Small intestine (tissue), 7 donors: ENCODE measurements around the gene TMPRSS6. TPM values are rescaled to one million over a fixed set of nuclear protein-coding genes. Genes with fewer than 3 reads are reported as not detected.

ENCODE experiments used
- DNase-seq, 2 donors: peaks; one replicate each; pipeline versions ENCODE4 v3.0.0 to v3.0.0-alpha.2; 2013
- FAIRE-seq: peaks from 2 replicates; lab custom pipeline; 2012; peaks lifted over from hg19 to GRCh38; lab: Jason Lieb, UNC
- H3K27ac ChIP-seq, 3 donors: one replicate each; pipeline ENCODE4 v1.5.1; 2013; ENCODE audit warnings: low read length in 2 of 3, mild to moderate bottlenecking in 2 of 3, control low read depth in 1 of 3, inconsistent platforms in 1 of 3, low read depth in 1 of 3, moderate library complexity in 1 of 3
- H3K27me3 ChIP-seq, 3 donors: one replicate each; pipeline ENCODE4 v1.6.1; 2013; ENCODE audit warnings: low read length in 3 of 3, inconsistent platforms in 1 of 3; ENCODE audit not compliant: control insufficient read depth in 3 of 3, insufficient read depth in 3 of 3
- H3K36me3 ChIP-seq, 3 donors: one replicate each; pipeline ENCODE4 v1.6.1; 2013; ENCODE audit warnings: low read length in 3 of 3, inconsistent platforms in 1 of 3, low read depth in 1 of 3, mild to moderate bottlenecking in 1 of 3, moderate library complexity in 1 of 3; ENCODE audit not compliant: control insufficient read depth in 3 of 3, insufficient read depth in 2 of 3
- H3K4me1 ChIP-seq, 3 donors: one replicate each; pipeline ENCODE4 v1.6.1; 2013; ENCODE audit warnings: low read length in 2 of 3, inconsistent platforms in 1 of 3, low read depth in 1 of 3, mild to moderate bottlenecking in 1 of 3, moderate library complexity in 1 of 3; ENCODE audit not compliant: control insufficient read depth in 3 of 3, insufficient read depth in 2 of 3
- H3K4me3 ChIP-seq, 3 donors: one replicate each; pipeline ENCODE4 v1.5.1; 2013; ENCODE audit warnings: low read length in 3 of 3, control low read depth in 1 of 3, inconsistent platforms in 1 of 3, low read depth in 1 of 3, mild to moderate bottlenecking in 1 of 3, moderate library complexity in 1 of 3
- H3K9me3 ChIP-seq, 2 donors: one replicate each; pipeline ENCODE4 v1.6.1; 2013; ENCODE audit warnings: low read depth in 1 of 2, low read length in 1 of 2; ENCODE audit not compliant: control insufficient read depth in 2 of 2, insufficient read depth in 1 of 2
- WGBS, 3 donors: extraction: QIAGEN DNeasy Blood & Tissue Kit; methylation state at CpG; one replicate each; pipeline ENCODE4 v1.1.7; 2013; 5-methylcytosine and 5-hydroxymethylcytosine counted together
- polyA plus RNA-seq, 4 donors: library from polyadenylated mRNA; stranded (reverse) in 3 of 4; unstranded in 1 of 4; fragments of 200-250 nt in 3 of 4; fragments of 120-200 nt in 1 of 4; gene quantifications; one replicate each; pipeline versions ENCODE4 v1.2.1 to v1.2.3, GENCODE V29; 2013
- donor health status: healthy with polysubstance abuse.
- donor health status: control.
- donor health status: control.
- donor health status: Bipolar disorder and iron deficiency.
- donor health status: healthy.

The TMPRSS6 gene
- polyA plus RNA-seq, 4 donors: 0.40 to 4.2 (median 1.3) TPM

DNA sequence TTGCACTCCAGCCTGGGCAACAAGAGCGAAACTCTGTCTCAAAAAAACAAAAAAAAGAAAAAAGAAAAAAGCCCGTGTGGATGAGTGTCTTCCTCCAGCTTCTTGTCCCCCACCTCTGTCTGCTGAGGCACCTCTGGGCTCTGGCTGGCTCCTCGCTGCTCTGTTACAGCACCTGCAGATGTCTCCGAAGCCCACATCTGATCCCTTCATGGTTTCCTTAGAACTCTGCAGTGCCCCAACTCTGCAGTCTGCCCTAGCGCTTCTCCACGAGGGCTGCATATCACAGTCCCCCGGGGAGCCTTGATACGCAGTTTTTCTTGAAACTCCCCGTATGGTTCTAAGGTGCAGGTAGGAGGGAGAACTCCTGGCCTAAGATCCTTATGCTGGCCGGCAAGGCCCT is 42.1 kb downstream of the TMPRSS6 start:
- Histone ChIP-seq H3K4me1 (peaks cover 0 to 28% (median 0%) of the 10 kb centered on the region in 3 donors), H3K27me3 (peaks cover 0 to 17% (median 4%) of the 10 kb centered on the region in 3 donors), H3K4me3 (no peak overlapping the region), H3K27ac (no peak overlapping the region), H3K9me3 (no peaks in the 10 kb centered on the region), H3K36me3 (no peaks in the 10 kb centered on the region)
- no peak for FAIRE-seq
- 82 to 85% (median 83%) methylated on average over 10 of the region's 10 CpGs for WGBS, 3 donors
- no peak for DNase-seq

DNA sequence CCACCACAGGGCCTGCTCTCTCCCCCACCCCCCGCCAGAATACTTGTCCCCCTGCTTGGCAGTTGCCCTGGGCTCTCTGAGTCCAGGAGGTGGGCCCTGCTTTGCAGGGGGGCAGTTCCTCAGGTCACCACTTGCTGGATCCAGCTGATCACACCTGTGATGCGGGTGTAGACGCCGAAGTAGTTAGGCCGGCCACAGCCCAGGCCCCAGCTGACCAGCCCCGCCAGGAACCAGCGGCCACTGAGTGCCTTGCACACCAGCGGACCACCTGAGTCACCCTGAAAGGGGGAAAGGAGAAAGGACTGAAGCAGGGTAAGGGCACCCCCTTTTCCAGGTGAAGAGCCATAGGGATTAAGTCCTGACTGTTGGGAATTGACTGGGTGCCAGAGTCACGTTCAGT is 43.6 kb downstream of the TMPRSS6 start:
- H3K4me3 ChIP-seq: no peak overlapping the region
- WGBS, 3 donors: 87 to 91% (median 89%) methylated on average over 8 to 9 of the region's 9 CpGs
- H3K27ac ChIP-seq: no peak overlapping the region
- H3K9me3 ChIP-seq: no peaks in the 10 kb centered on the region
- DNase-seq: no peak
- no peak for FAIRE-seq
- H3K4me1 ChIP-seq: peaks cover 0 to 42% (median 0%) of the 10 kb centered on the region in 3 donors
- peaks cover 0 to 17% (median 4%) of the 10 kb centered on the region in 3 donors for H3K27me3 ChIP-seq
- no peaks in the 10 kb centered on the region for H3K36me3 ChIP-seq

GRCh38 chr22:37065180-37065579 is 44.3 kb downstream of the TMPRSS6 start:
- peaks cover 0 to 4% (median 0%) of the 10 kb centered on the region in 3 donors for H3K36me3 ChIP-seq
- H3K4me3 ChIP-seq: no peak overlapping the region
- no peaks in the 10 kb centered on the region for H3K9me3 ChIP-seq
- WGBS, 3 donors: 44 to 61% (median 51%) methylated on average over 3 of the region's 3 CpGs
- FAIRE-seq (no peak), DNase-seq (peak in 1 of 2 donors; percentile 55)
- H3K27ac ChIP-seq: no peak overlapping the region
- peaks cover 0 to 13% (median 4%) of the 10 kb centered on the region in 3 donors for H3K27me3 ChIP-seq
- H3K4me1 ChIP-seq: peaks cover 0 to 49% (median 0%) of the 10 kb centered on the region in 3 donors

DNA sequence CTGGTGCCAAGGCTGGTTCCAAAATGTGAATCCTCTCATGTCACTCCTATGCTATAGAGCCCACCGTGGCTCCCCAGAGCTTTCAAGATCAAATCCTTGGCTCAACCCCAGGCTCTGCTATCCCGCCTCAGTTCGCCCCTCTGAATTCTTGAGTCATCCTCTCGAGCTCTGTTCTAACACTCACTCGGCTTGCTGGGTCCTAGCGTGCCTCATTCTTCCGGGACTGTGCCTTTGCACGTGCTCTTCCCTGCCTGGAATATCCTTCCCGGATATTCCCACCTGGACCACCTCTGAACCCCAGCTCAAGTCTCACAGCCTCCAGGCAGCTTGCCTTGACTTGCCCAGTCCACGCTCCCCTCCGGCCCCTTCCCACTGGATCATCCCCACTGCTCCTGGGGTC is 45.0 kb downstream of the TMPRSS6 start:
- Histone ChIP-seq H3K9me3 (no peaks in the 10 kb centered on the region), H3K27me3 (peaks cover 0 to 11% (median 2%) of the 10 kb centered on the region in 3 donors), H3K36me3 (peaks cover 0 to 11% (median 2%) of the 10 kb centered on the region in 3 donors), H3K27ac (no peak overlapping the region), H3K4me1 (peaks cover 0 to 52% (median 0%) of the 10 kb centered on the region in 3 donors), H3K4me3 (no peak overlapping the region)
- FAIRE-seq (no peak), DNase-seq (no peak)
- WGBS, 3 donors: 82 to 90% (median 87%) methylated on average over 11 of the region's 11 CpGs

DNA sequence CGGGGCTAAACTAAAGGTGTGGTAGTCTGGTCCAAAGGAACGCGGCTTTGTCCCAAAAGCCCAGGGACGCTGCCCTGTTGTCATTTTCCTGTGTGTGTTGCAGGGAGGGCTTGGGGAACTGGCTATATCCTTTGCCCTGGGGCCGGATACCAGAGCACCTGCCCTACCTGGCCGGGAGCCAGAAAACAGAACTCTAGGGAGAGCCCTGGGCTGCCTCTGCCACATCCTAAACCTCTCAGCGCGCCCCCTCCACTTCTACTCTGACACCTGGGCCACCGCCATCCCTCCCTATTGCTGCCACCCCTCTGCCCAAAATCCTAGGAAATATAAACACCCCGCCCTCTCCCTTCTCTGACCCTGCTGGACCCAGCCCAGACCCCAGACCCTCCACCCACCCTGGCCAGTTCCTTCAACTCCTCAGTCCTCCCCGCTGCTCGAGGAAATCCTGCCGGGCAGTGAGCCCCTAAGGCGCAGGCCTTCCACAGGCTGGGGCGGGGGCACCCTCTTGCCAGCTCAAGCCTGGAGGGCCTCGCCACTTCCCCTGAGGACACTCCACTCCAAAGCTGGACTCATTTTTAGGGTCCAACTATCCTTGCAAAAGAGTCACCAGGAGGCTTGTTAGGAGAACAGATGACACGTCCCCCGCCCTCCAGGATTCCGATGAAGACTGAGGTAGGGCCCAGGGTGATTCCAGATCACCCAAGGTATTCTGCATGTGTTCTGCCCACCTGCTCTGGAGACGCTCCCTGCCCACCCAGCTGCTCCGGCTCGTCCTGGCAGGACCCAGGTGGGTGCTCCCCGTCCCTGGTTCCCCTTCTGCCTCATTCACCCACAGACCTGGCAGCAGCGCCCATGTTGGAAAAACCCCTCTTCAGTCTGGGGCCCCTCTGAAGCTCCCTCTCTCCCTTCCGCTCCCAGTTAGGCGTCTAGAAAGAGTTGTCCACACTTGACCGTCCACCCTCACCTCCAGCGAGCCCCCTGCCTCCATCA is 45.8 kb downstream of the TMPRSS6 start:
- 57 to 76% (median 64%) methylated on average over 27 to 28 of the region's 28 CpGs for WGBS, 3 donors
- FAIRE-seq: no peak
- peaks cover 0 to 7% (median 0%) of the 10 kb centered on the region in 3 donors for H3K27me3 ChIP-seq

DNA sequence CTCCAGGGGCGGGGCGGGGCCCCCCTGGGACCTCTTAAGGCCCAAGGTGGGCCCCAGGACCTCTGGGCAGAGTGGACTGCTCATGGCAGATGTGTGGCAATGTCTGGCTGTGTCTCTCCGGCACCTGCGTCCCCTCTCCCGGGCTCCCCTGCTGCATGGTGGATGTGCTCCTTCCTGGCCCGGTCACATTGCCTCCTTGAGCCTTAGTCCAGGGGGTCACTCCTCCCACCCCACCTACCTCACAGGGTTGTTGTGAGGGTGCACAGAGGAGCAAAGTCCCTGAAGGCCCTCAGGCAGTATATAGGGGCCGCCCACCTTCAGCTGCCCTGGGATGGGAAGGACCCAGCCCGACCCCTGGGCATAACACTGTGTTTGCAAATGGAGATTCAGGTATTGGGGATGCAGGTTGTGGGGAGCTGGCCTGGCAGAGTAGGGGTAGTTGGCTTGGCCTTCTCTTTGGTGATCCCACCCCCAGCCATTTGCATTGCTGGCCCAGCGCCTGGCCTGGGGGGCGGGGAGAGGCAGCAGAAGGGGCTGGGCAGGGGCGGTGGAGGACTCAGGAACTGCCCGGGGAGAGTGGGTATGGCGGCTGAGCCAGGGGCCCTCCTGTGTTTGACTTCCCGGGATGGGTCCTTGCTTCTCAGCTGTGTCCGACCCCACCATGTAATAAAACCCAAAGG is 46.7 kb downstream of the TMPRSS6 start:
- peak overlapping the region in 1 of 3 donors; percentile 52 for H3K27ac ChIP-seq
- H3K4me3 ChIP-seq: no peak overlapping the region
- no peaks in the 10 kb centered on the region for H3K9me3 ChIP-seq
- peaks cover 0 to 28% (median 6%) of the 10 kb centered on the region in 3 donors for H3K36me3 ChIP-seq
- peaks cover 0 to 47% (median 0%) of the 10 kb centered on the region in 3 donors for H3K4me1 ChIP-seq
- DNase-seq (peak in 1 of 2 donors; percentile 62), FAIRE-seq (no peak)
- H3K27me3 ChIP-seq: no peaks in the 10 kb centered on the region
- 51 to 69% (median 66%) methylated on average over 15 of the region's 15 CpGs for WGBS, 3 donors

More for the DNA sequence above, 45.8 kb downstream of the TMPRSS6 start:
- DNase-seq: peak; percentile 59 to 75
- Histone ChIP-seq H3K36me3 (peaks cover 0 to 19% (median 6%) of the 10 kb centered on the region in 3 donors), H3K9me3 (no peaks in the 10 kb centered on the region), H3K4me1 (peaks cover 0 to 51% (median 0%) of the 10 kb centered on the region in 3 donors), H3K27ac (peak overlapping the region in 1 of 3 donors; percentile 52), H3K4me3 (no peak overlapping the region)

DNA sequence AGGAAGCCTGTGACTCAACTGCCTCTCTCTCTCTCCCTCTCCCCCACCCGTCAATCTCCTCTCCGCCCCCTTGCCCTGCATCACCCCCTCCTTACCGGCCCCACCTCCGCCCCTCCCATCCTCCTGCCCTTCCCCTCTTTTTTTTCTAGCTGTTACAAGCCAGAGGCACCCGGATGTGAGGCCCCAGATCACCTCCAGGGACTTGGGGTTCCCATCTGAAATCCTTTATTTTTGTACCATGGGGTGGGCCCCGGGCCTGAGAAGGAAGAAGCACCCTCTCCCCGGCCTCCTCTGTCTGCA is 47.2 kb downstream of the TMPRSS6 start:
- H3K4me1 ChIP-seq: peaks cover 0 to 47% (median 0%) of the 10 kb centered on the region in 3 donors
- no peaks in the 10 kb centered on the region for H3K9me3 ChIP-seq
- no peaks in the 10 kb centered on the region for H3K27me3 ChIP-seq
- peak overlapping the region in 1 of 3 donors; percentile 52 for H3K27ac ChIP-seq
- FAIRE-seq (no peak), DNase-seq (peak in 1 of 2 donors; percentile 48)
- no peak overlapping the region for H3K4me3 ChIP-seq
- H3K36me3 ChIP-seq: peaks cover 0 to 32% (median 6%) of the 10 kb centered on the region in 3 donors
- WGBS, 3 donors: 29 to 43% (median 29%) methylated on average over 7 of the region's 7 CpGs
